Loucy (cell line): ENCODE data around the gene ANO2.

ENCODE experiments used
- EZH2phosphoT487 ChIP-seq: fragments of 200-600 bp; IDR thresholded peaks from 2 replicates; pipeline ENCODE4 v1.6.1; 2018; ENCODE audit warnings: antibody characterized with exemption, mild to moderate bottlenecking, moderate library complexity, borderline replicate concordance
- TF ChIP-seq, protein P1 (sequence below): fragments of 200-600 bp; sonication (generic); conservative IDR thresholded peaks from 2 replicates; pipeline ENCODE4 v1.5.1; 2014; ENCODE audit warnings: mild to moderate bottlenecking, antibody characterized with exemption, low read length

DNA sequence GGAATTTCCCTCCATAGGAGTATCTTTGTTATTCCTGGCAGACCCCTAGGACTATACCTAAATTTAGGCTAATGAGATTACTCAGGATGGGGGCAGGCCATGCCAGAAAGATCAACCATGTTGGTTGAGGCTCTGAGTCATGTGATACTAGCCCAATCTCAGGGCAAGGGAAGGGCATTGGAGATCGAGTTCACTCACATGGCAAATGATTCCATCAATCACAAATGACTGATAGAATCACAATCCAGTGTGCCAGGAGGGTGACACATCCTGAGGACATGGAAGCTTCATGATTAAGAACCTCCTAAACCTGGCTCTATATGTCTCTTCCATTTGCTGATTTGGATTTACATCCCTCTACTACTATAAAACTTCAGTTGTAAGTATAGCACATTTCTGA lies 330.8 kb downstream of the ANO2 start:
- TF ChIP-seq, protein P1, sequence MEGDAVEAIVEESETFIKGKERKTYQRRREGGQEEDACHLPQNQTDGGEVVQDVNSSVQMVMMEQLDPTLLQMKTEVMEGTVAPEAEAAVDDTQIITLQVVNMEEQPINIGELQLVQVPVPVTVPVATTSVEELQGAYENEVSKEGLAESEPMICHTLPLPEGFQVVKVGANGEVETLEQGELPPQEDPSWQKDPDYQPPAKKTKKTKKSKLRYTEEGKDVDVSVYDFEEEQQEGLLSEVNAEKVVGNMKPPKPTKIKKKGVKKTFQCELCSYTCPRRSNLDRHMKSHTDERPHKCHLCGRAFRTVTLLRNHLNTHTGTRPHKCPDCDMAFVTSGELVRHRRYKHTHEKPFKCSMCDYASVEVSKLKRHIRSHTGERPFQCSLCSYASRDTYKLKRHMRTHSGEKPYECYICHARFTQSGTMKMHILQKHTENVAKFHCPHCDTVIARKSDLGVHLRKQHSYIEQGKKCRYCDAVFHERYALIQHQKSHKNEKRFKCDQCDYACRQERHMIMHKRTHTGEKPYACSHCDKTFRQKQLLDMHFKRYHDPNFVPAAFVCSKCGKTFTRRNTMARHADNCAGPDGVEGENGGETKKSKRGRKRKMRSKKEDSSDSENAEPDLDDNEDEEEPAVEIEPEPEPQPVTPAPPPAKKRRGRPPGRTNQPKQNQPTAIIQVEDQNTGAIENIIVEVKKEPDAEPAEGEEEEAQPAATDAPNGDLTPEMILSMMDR, result no peak
- TF ChIP-seq EZH2phosphoT487, result no peak
